K562 (cell line): ENCODE measurements around the gene ZRANB3.

ENCODE experiments used
- CTCF ChIP-seq, 3 experiments: IDR thresholded peaks in 2 of 3; conservative IDR thresholded peaks in 1 of 3; 2 replicates each; pipeline ENCODE4 v1.5.1; 2011 to 2012; ENCODE audit warnings: low read length in 3 of 3, mild to moderate bottlenecking in 3 of 3, control low read depth in 2 of 3, improper control_type of control experiment in 1 of 3, inconsistent platforms in 1 of 3, low read depth in 1 of 3, mixed read lengths in 1 of 3, moderate library complexity in 1 of 3; ENCODE audit not compliant: insufficient read depth in 2 of 3
- EP300 ChIP-seq: IDR thresholded peaks from 2 replicates; pipeline ENCODE4 v1.6.1; 2012; ENCODE audit warnings: low read length, improper control_type of control experiment
- MAFF ChIP-seq: IDR thresholded peaks from 2 replicates; pipeline ENCODE4 v1.6.1; 2012; ENCODE audit warnings: low read length, improper control_type of control experiment
- POLR2A ChIP-seq: fragments of 450-650 bp; conservative IDR thresholded peaks from 2 replicates; pipeline ENCODE4 v1.6.1; 2016
- POLR2AphosphoS5 ChIP-seq: IDR thresholded peaks from 2 replicates; pipeline ENCODE4 v1.6.1; 2011; ENCODE audit warnings: mild to moderate bottlenecking, low read depth, low read length, moderate library complexity; ENCODE audit not compliant: control insufficient read depth, insufficient read depth
- POLR3A ChIP-seq: IDR thresholded peaks from 2 replicates; pipeline ENCODE4 v1.6.1; 2011; ENCODE audit warnings: borderline replicate concordance, mild to moderate bottlenecking, moderate library complexity; ENCODE audit not compliant: insufficient read length, insufficient read depth; ENCODE audit errors: extremely low read depth
- RUNX1 ChIP-seq: sonication (generic); IDR thresholded peaks from 2 replicates; pipeline ENCODE4 v1.6.1; 2016; ENCODE audit warnings: antibody characterized with exemption, low read depth
- SMARCC2 ChIP-seq: fragments of 450-650 bp; IDR thresholded peaks from 2 replicates; pipeline ENCODE4 v1.6.1; 2017; ENCODE audit warnings: antibody characterized with exemption, moderate library complexity, mild to moderate bottlenecking, low read depth
- TEAD4 ChIP-seq, 2 experiments: sonication (generic) in 1 of 2; formaldehyde crosslinking in 1 of 2; IDR thresholded peaks; 2 replicates each; pipeline versions ENCODE4 v1.6.1 to v1.8.0; 2012 to 2022; ENCODE audit warnings: borderline replicate concordance in 1 of 2, inconsistent platforms in 1 of 2, low read length in 1 of 2, mild to moderate bottlenecking in 1 of 2, missing genetic modification reagents in 1 of 2
- TSHZ1 ChIP-seq: fragments of 250-450 bp; sonication (Bioruptor Pico); IDR thresholded peaks from 2 replicates; pipeline ENCODE4 v1.4.0; 2020; ENCODE audit warnings: mild to moderate bottlenecking, moderate library complexity
- ZKSCAN1 ChIP-seq: fragments of 150-350 bp; IDR thresholded peaks from 2 replicates; pipeline ENCODE4 v1.6.1; 2016; ENCODE audit warnings: low read depth, low read length

- TF ChIP-seq POLR2AphosphoS5 = no peak
- TF ChIP-seq POLR2A = no peak
- no peak for TF ChIP-seq EP300
- TF ChIP-seq MAFF = no peak
- TF ChIP-seq CTCF (IDR thresholded peaks at IDR 0.05 in 2 of 3, conservative IDR thresholded peaks at IDR 0.05 in 1 of 3; ENCODE audit: insufficient read depth in 2 of 3, low read depth in 1 of 3, low read length in 3 of 3) = no peak
- no peak for TF ChIP-seq TEAD4 (IDR thresholded peaks at IDR 0.05; ENCODE audit: low read length)
- no peak for TF ChIP-seq TEAD4 (CRISPR knock-in tag; IDR thresholded peaks at IDR 0.05; ENCODE audit: borderline replicate concordance)
- TF ChIP-seq POLR3A = no peak
- no peak for TF ChIP-seq SMARCC2
- TF ChIP-seq ZKSCAN1 = no peak
- TF ChIP-seq TSHZ1 (CRISPR knock-in tag) = no peak
- TF ChIP-seq RUNX1 = no peak
These were observed 76.4 kb downstream of the ZRANB3 start for GRCh38 chr2:135454608-135455007.
